ENCODE results near the gene ZNF587. TPM values are rescaled to one million over a fixed set of nuclear protein-coding genes. Genes with fewer than 3 reads are reported as not detected.

The ZNF587 gene
- 8.9 and 16.8 TPM in 2 replicates for total RNA-seq

GRCh38 chr19:57849666-57850473, at the start of gene ZNF587:
TSS of gene ZNF587 (plus strand) at chr19:57849859. CDS start at chr19:57850039, 180 bp downstream.

GRCh38 chr19:57814505-57815246, 35.0 kb upstream of the ZNF587 start, which contains the start of gene ZNF552:
TSS of gene ZNF552 (minus strand) at chr19:57814913. CDS start at chr19:57814743, 170 bp downstream.

GRCh38 chr19:57830071-57830602, 19.5 kb upstream of the ZNF587 start, which contains the start of gene ZNF587B:
TSS of gene ZNF587B (plus strand) at chr19:57830299. CDS start at chr19:57830529, 230 bp downstream.

GRCh38 chr19:57888560-57889231, 39.0 kb downstream of the ZNF587 start, which contains the start of gene ZNF814:
TSS of gene ZNF814 (minus strand) at chr19:57889037. CDS start at chr19:57888802, 235 bp downstream.

Other genes with a start within 250 kb of the ZNF587 start
- gene ZNF530, start 250.0 kb upstream of the ZNF587 start, total RNA-seq = 0.49 and 11.7 TPM in 2 replicates
- 12.8 and 23.3 TPM in 2 replicates for gene ZNF134, start 235.6 kb upstream of the ZNF587 start, total RNA-seq
- 3.8 and 7.0 TPM in 2 replicates for gene ZNF211, start 216.7 kb upstream of the ZNF587 start, total RNA-seq
- not detected in 2 replicates for gene ZSCAN4, start 180.9 kb upstream of the ZNF587 start, total RNA-seq
- 5.2 and 6.8 TPM in 2 replicates for gene ZNF551, start 167.9 kb upstream of the ZNF587 start, total RNA-seq
- gene ZNF154, start 140.7 kb upstream of the ZNF587 start, total RNA-seq = 2.0 and 2.6 TPM in 2 replicates
- 7.8 and 7.9 TPM in 2 replicates for gene ZNF671, start 122.2 kb upstream of the ZNF587 start, total RNA-seq
- gene ZNF776, start 103.0 kb upstream of the ZNF587 start, total RNA-seq = 5.8 TPM in 2 replicates
- 11.4 and 11.5 TPM in 2 replicates for gene ZNF586, start 80.2 kb upstream of the ZNF587 start, total RNA-seq
- 1.6 and 3.6 TPM in 2 replicates for gene ZNF552, start 34.9 kb upstream of the ZNF587 start, total RNA-seq
- gene ZNF587B, start 19.6 kb upstream of the ZNF587 start, total RNA-seq = 11.5 and 15.5 TPM in 2 replicates
- gene ZNF814, start 39.2 kb downstream of the ZNF587 start, total RNA-seq = 4.0 and 14.3 TPM in 2 replicates
- 6.0 and 6.1 TPM in 2 replicates for gene ZNF417, start 66.7 kb downstream of the ZNF587 start, total RNA-seq
- 1.3 and 1.6 TPM in 2 replicates for gene ZNF418, start 85.5 kb downstream of the ZNF587 start, total RNA-seq
- gene ZNF256, start 97.8 kb downstream of the ZNF587 start, total RNA-seq = 1.5 and 6.3 TPM in 2 replicates
- gene C19orf18, start 124.7 kb downstream of the ZNF587 start, total RNA-seq = not detected in 2 replicates
- 4.9 and 25.6 TPM in 2 replicates for gene ZNF606, start 153.0 kb downstream of the ZNF587 start, total RNA-seq
- 0.54 TPM in 1 of 2 replicates, not detected in the other for gene ZSCAN1, start 184.2 kb downstream of the ZNF587 start, total RNA-seq
- 2.7 and 2.9 TPM in 2 replicates for gene ZNF135, start 209.4 kb downstream of the ZNF587 start, total RNA-seq
- 27.4 and 33.0 TPM in 2 replicates for gene ZSCAN18, start 248.4 kb downstream of the ZNF587 start, total RNA-seq